ENCODE data around the gene ICAM3. TPM values are rescaled to one million over a fixed set of nuclear protein-coding genes. Genes with fewer than 3 reads are reported as not detected.
A peak's percentile ranks its signal among the peaks of the same experiment; 100 is the strongest.

Gene ICAM3
- total and polyA plus RNA-seq, 2 of the 4 experiments (the other 2 are of a cell fraction), result 6.6 to 11.7 TPM

DNA sequence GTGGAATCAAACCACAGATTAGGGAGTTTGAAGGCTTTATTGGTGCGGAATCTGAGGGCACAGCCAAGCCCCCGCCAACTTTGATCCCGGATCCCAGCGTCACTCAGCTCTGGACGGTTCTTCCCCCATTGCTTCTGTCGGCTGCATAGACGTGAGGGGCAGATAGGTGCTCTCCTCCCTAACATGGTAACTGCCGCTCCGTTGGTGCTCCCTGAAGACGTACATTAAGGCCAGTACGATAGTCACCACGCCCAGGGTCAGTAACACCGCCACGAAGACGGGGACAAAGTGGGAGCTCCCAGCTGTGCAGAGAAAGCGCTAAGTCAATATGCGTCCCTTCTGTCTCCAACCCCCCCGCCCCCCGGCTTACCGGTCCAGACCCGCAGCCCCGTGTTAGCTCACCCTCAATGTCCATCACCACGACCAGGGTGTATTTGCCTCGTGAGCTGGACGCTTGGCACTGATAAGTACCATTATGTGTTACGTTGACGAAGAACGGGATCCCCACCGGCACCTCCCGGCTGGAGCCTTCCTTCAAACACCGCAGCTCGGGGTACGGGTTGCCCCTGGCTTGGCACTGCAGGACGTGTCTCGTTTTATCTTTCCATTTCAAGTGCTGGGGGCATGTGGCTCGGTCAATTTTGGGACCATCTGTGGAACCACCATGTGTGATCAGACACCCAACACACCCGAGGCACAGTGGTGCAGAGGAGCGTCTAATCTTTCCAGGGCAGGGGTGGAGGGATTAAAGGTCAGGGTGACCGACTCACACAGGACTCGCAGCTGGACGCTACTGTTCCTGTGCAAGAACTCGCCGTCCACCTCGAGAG, 5.5 kb downstream of the ICAM3 start:
- POLR2A ChIA-PET (ENCODE audit: unreplicated experiment), result interaction anchor here (0.6 kb wide), 3 partner anchors 28 to 232 kb away, joined by 3 to 5 read pairs (median 3); no protein-coding TSS in a partner anchor
- 0 out of 2 replicates have a peak overlapping the region, but pooled peaks have one; percentile 19 for H3K56ac ChIP-seq (ENCODE audit: extremely low read depth, insufficient read depth, low read length)
- H4K20me1 ChIP-seq (ENCODE audit: insufficient read depth, low read length), result peaks cover 26% of the 10 kb centered on the region
- BruUV-seq (replicated peaks), result no TSS peak
- peak overlapping the region; percentile 73 for H3K4ac ChIP-seq (ENCODE audit: low read depth, low read length)
- CTCF ChIA-PET, result interaction anchor here (0.6 kb wide), 1 partner anchor 26 kb away, joined by 5 read pairs; no protein-coding TSS in a partner anchor
- peak overlapping the region; percentile 66 for H4K5ac ChIP-seq (ENCODE audit: low read depth, low read length)
- peak overlapping the region; percentile 86 to 87 for H4K8ac ChIP-seq (ENCODE audit: low read depth in 2 of 2, low read length in 2 of 2)
- H3K18ac ChIP-seq (ENCODE audit: low read depth, low read length), result no peak overlapping the region
- H4K91ac ChIP-seq (ENCODE audit: insufficient read depth, low read depth, low read length), result peak overlapping the region; percentile 77
- H2BK120ac ChIP-seq (ENCODE audit: low read depth, low read length), result no peak overlapping the region
- 1% methylated on average over 27 of the region's 44 CpGs; no CpG with 5 or more reads in 1 of the 2 experiments for WGBS, 2 experiments (ENCODE audit: extremely low coverage in 2 of 2, insufficient read length in 1 of 2)
- H2AK5ac ChIP-seq (ENCODE audit: low read depth, low read length), result peak overlapping the region; percentile 84
- peaks cover 14% of the 10 kb centered on the region for H3K36me3 ChIP-seq (ENCODE audit: control insufficient read depth, insufficient read depth, low read length)
- DNase-seq, result no peak
- intact Hi-C loops (cut with micrococcal nuclease), result loop anchor here (1.0 to 2.0 kb wide), 2 partner anchors 19 to 65 kb away; no protein-coding TSS in a partner anchor
- peak overlapping the region; percentile 75 for H3K14ac ChIP-seq (replicated peaks; ENCODE audit: low read depth, low read length)
- H2AK9ac ChIP-seq (replicated peaks; ENCODE audit: low read depth, low read length, poor library complexity), result peak overlapping the region; percentile 98
- H3K9ac ChIP-seq (ENCODE audit: low read depth, low read length), result peak overlapping the region; percentile 69
- H3K9me3 ChIP-seq (ENCODE audit: control insufficient read depth, insufficient read depth, low read length), result no peaks in the 10 kb centered on the region
- H3K4me1 ChIP-seq (ENCODE audit: control insufficient read depth, insufficient read depth, low read length), result peaks cover 5% of the 10 kb centered on the region; the same call in 1 of the 2 replicates
- peak overlapping the region; percentile 70 for H3K27ac ChIP-seq (ENCODE audit: insufficient read depth, low read length)
- peak overlapping the region; percentile 77 for H3K23ac ChIP-seq (ENCODE audit: low read depth, low read length)
- peak overlapping the region; percentile 55 for H2BK5ac ChIP-seq (ENCODE audit: low read depth, low read length, poor library complexity, severe bottlenecking)
- H3K9me1 ChIP-seq (ENCODE audit: insufficient read depth, low read length), result no peaks in the 10 kb centered on the region; the same call in 1 of the 2 replicates
- no peaks in the 10 kb centered on the region for H3K27me3 ChIP-seq (ENCODE audit: control insufficient read depth, insufficient read depth, low read length)
- H3K4me2 ChIP-seq (ENCODE audit: low read depth, low read length), result peak overlapping the region; percentile 93
- peak overlapping the region; percentile 98 for H2AFZ ChIP-seq (replicated peaks; ENCODE audit: low read length, poor library complexity)
- dilution Hi-C loops (cut with HindIII; ENCODE audit: low sequenced_read_pairs, unreplicated experiment), result no loop called here
- peak; percentile 0; the same call in 1 of the 2 replicates for ATAC-seq (ENCODE audit: low read depth)
- in situ Hi-C loops (cut with MboI; ENCODE audit: low sequenced_read_pairs), result no loop called here
- H3K4me3 ChIP-seq (ENCODE audit: insufficient read depth, low read depth, low read length), result peak overlapping the region; percentile 61
- H2BK15ac ChIP-seq (ENCODE audit: low read depth, low read length), result no peak overlapping the region
- H3K79me1 ChIP-seq (ENCODE audit: low read depth in 1 of 2, low read length in 2 of 2), result peaks cover 11 to 37% of the 10 kb centered on the region in 2 experiments
- H2BK20ac ChIP-seq (ENCODE audit: low read depth, low read length), result no peak overlapping the region
- TF ChIP-seq RAD21 (IDR thresholded peaks at IDR 0.05; ENCODE audit: low read length) (no peak), MXI1 (IDR thresholded peaks at IDR 0.05; ENCODE audit: borderline replicate concordance, low read depth, low read length) (no peak), POLR2A (IDR thresholded peaks at IDR 0.05; ENCODE audit: low read depth, low read length) (no peak), RCOR1 (IDR thresholded peaks at IDR 0.05; ENCODE audit: insufficient replicate concordance, low read length) (no peak), CEBPB (IDR thresholded peaks at IDR 0.05; ENCODE audit: low read depth, low read length) (no peak), FOS (IDR thresholded peaks at IDR 0.05; ENCODE audit: low read depth, low read length) (no peak), CHD1 (IDR thresholded peaks at IDR 0.05; ENCODE audit: low read depth, low read length) (no peak), BHLHE40 (IDR thresholded peaks at IDR 0.05; ENCODE audit: low read depth, low read length) (no peak), MAZ (IDR thresholded peaks at IDR 0.05; ENCODE audit: borderline replicate concordance, low read depth, low read length) (no peak), NFE2L2 (IDR thresholded peaks at IDR 0.05; ENCODE audit: low read depth, low read length) (no peak)
- TF ChIP-seq, protein P1, sequence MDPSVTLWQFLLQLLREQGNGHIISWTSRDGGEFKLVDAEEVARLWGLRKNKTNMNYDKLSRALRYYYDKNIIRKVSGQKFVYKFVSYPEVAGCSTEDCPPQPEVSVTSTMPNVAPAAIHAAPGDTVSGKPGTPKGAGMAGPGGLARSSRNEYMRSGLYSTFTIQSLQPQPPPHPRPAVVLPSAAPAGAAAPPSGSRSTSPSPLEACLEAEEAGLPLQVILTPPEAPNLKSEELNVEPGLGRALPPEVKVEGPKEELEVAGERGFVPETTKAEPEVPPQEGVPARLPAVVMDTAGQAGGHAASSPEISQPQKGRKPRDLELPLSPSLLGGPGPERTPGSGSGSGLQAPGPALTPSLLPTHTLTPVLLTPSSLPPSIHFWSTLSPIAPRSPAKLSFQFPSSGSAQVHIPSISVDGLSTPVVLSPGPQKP (IDR thresholded peaks at IDR 0.05; ENCODE audit: borderline replicate concordance, low read depth, low read length), result no peak
- TF ChIP-seq, protein P2, sequence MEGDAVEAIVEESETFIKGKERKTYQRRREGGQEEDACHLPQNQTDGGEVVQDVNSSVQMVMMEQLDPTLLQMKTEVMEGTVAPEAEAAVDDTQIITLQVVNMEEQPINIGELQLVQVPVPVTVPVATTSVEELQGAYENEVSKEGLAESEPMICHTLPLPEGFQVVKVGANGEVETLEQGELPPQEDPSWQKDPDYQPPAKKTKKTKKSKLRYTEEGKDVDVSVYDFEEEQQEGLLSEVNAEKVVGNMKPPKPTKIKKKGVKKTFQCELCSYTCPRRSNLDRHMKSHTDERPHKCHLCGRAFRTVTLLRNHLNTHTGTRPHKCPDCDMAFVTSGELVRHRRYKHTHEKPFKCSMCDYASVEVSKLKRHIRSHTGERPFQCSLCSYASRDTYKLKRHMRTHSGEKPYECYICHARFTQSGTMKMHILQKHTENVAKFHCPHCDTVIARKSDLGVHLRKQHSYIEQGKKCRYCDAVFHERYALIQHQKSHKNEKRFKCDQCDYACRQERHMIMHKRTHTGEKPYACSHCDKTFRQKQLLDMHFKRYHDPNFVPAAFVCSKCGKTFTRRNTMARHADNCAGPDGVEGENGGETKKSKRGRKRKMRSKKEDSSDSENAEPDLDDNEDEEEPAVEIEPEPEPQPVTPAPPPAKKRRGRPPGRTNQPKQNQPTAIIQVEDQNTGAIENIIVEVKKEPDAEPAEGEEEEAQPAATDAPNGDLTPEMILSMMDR (conservative IDR thresholded peaks at IDR 0.05; ENCODE audit: low read depth, low read length), result no peak
- TF ChIP-seq, protein P3, sequence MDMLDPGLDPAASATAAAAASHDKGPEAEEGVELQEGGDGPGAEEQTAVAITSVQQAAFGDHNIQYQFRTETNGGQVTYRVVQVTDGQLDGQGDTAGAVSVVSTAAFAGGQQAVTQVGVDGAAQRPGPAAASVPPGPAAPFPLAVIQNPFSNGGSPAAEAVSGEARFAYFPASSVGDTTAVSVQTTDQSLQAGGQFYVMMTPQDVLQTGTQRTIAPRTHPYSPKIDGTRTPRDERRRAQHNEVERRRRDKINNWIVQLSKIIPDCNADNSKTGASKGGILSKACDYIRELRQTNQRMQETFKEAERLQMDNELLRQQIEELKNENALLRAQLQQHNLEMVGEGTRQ (IDR thresholded peaks at IDR 0.05; ENCODE audit: low read depth, low read length), result no peak
